OCI-LY7 (cell line): ENCODE measurements around the gene DSTYK. TPM values are rescaled to one million over a fixed set of nuclear protein-coding genes. Genes with fewer than 3 reads are reported as not detected.

ENCODE experiments used
- BruUV-seq: library from RNA; stranded (reverse); fragments of 400-500 nt; replicated peaks from 2 replicates; lab custom pipeline; 2021; lab: Mats Ljungman, UMichigan
- CTCF ChIA-PET: fragments of 300-600 bp; sonication (Branson Sonifier 250); formaldehyde crosslinking; loops from one replicate; lab custom pipeline; 2022; ENCODE audit warnings: antibody characterized with exemption; ENCODE audit not compliant: unreplicated experiment; lab: Charles Lee
- POLR2A ChIA-PET: fragments of 300-600 bp; sonication (Branson Sonifier 250); formaldehyde crosslinking; loops from one replicate; lab custom pipeline; 2022; ENCODE audit warnings: antibody characterized with exemption; lab: Charles Lee
- DNase-seq: peaks from one replicate; pipeline ENCODE4 v3.0.0-alpha.2; 2015; ENCODE audit warnings: low spot score
- H2AFZ ChIP-seq: fragments of 200-600 bp; sonication (generic), shearing (Covaris generic); 2 replicates; pipeline ENCODE4 v1.6.1; 2014; ENCODE audit warnings: mild to moderate bottlenecking, antibody characterized with exemption, low read length, moderate library complexity
- H3K27ac ChIP-seq: fragments of 200-600 bp; sonication (generic); 2 replicates; pipeline ENCODE4 v1.5.1; 2014; ENCODE audit warnings: mixed run types, low read depth, mild to moderate bottlenecking, moderate library complexity, low read length, inconsistent platforms; ENCODE audit not compliant: poor library complexity, severe bottlenecking
- H3K36me3 ChIP-seq: fragments of 200-600 bp; sonication (generic); 2 replicates; pipeline ENCODE4 v1.6.1; 2014; ENCODE audit warnings: mild to moderate bottlenecking, antibody characterized with exemption, low read length, moderate library complexity, mixed read lengths; ENCODE audit not compliant: insufficient read depth
- H3K4me1 ChIP-seq: fragments of 200-600 bp; sonication (generic); 2 replicates; pipeline ENCODE4 v1.5.1; 2014; ENCODE audit warnings: mild to moderate bottlenecking, low read length; ENCODE audit not compliant: insufficient read depth, poor library complexity, severe bottlenecking
- H3K4me2 ChIP-seq: fragments of 200-600 bp; sonication (generic); 2 replicates; pipeline ENCODE4 v1.6.1; 2014; ENCODE audit warnings: mild to moderate bottlenecking, low read length
- H3K4me3 ChIP-seq: fragments of 200-600 bp; sonication (generic); 2 replicates; pipeline ENCODE4 v1.5.1; 2014; ENCODE audit warnings: mild to moderate bottlenecking, low read depth, low read length; ENCODE audit not compliant: poor library complexity, severe bottlenecking
- H3K79me2 ChIP-seq: fragments of 200-600 bp; sonication (generic); 2 replicates; pipeline ENCODE4 v1.6.1; 2016; ENCODE audit warnings: low read depth, mild to moderate bottlenecking, low read length, moderate library complexity, mixed read lengths; ENCODE audit not compliant: insufficient read depth
- H3K9me2 ChIP-seq: fragments of 200-600 bp; sonication (generic); 2 replicates; pipeline ENCODE4 v1.6.1; 2016; ENCODE audit warnings: mild to moderate bottlenecking, low read length, mixed read lengths; ENCODE audit not compliant: insufficient read depth
- H3K9me3 ChIP-seq: fragments of 200-600 bp; sonication (generic); 2 replicates; pipeline ENCODE4 v1.6.1; 2014; ENCODE audit warnings: mild to moderate bottlenecking, mixed run types, low read length, mixed read lengths
- H4K20me1 ChIP-seq: fragments of 200-600 bp; sonication (generic); 2 replicates; pipeline ENCODE4 v1.6.1; 2014; ENCODE audit warnings: mild to moderate bottlenecking, antibody characterized with exemption, low read length, moderate library complexity, mixed read lengths; ENCODE audit not compliant: insufficient read depth
- EZH2phosphoT487 ChIP-seq: fragments of 200-600 bp; sonication (generic); IDR thresholded peaks from 2 replicates; pipeline ENCODE4 v1.6.1; 2018; ENCODE audit warnings: low read depth, borderline replicate concordance, mild to moderate bottlenecking, mixed run types, antibody characterized with exemption, low read length, moderate library complexity, mixed read lengths
- intact Hi-C: fragments of 100-400 bp; cut with micrococcal nuclease; formaldehyde crosslinking; loops from one replicate; pipeline ENCODE4 v1.10.0; 2022; ENCODE audit not compliant: unreplicated experiment
- total RNA-seq, 2 experiments: library from RNA; depleted of rRNA in 1 of 2; stranded (reverse); fragments of >200 nt in 1 of 2; shearing (Covaris generic) in 1 of 2; gene quantifications; 2 replicates each; pipeline ENCODE4 v1.2.3, GENCODE V29; 2014 to 2022
- TF ChIP-seq, protein P1 (sequence below): fragments of 200-600 bp; sonication (generic); conservative IDR thresholded peaks from 2 replicates; pipeline ENCODE4 v1.5.1; 2014; ENCODE audit warnings: mild to moderate bottlenecking, antibody characterized with exemption, low read length, moderate library complexity, mixed read lengths

The DSTYK gene
- total RNA-seq, 2 experiments from 2014 or later: 4.7 to 6.6 TPM

DNA sequence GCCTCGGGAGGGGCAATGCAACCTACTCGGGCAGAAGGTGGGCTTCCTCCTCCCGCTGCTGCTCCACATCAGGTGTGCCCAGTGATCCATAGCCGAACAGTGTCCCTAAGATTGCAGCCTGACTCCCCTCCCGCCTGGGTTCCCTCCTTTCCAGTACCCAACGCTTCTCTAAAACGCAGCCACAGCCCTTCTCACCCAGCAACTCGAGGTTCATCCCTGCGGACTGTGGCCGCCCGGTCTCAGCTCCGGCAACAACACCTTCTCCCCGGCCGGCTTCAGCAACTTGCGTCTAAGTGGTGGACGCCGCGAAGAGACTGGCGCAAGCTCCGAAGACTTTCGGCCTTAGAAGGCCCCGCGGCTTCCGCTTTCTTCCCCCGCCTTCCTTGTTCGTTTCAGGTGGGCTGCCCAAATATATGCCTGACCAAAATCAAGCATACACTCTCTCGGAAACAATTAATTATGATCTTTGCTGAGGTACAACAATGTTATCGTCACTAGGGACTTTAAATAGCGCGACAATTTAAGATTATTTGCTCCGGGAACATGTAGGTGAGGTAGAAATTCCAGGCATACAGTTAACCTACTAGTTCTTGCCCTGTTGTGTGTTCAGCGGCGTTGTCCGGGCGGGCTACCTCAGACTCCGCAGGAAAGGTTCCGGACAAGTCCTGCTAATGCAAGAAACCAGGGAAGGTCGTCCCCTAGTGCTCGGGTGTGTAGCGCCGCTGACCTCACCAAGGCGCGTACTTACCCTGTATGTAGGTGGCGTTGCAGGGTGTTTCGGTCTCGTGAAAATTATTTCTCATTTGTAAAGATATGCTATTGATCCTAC, 89.6 kb downstream of the DSTYK start, which contains the start of gene RBBP5:
Gene RBBP5, minus strand, starts transcription at position 319 of the 829 bp plus-strand sequence. Its CDS starts 105 bp downstream, at position 214.
- Histone ChIP-seq H2AFZ (peak within 1 kb of the TSS; percentile 97), H4K20me1 (no peaks in the 10 kb centered on the region), H3K36me3 (peaks cover 15% of the 10 kb centered on the region), H3K9me3 (no peaks in the 10 kb centered on the region), H3K4me3 (peak within 1 kb of the TSS; percentile 91), H3K4me2 (peak within 1 kb of the TSS; percentile 91), H3K9me2 (no peaks in the 10 kb centered on the region), H3K79me2 (peaks cover 38% of the 10 kb centered on the region), H3K27ac (peak within 1 kb of the TSS; percentile 70), H3K4me1 (peaks cover 31% of the 10 kb centered on the region)
- DNase-seq: peak; percentile 99
- TF ChIP-seq, protein P1, sequence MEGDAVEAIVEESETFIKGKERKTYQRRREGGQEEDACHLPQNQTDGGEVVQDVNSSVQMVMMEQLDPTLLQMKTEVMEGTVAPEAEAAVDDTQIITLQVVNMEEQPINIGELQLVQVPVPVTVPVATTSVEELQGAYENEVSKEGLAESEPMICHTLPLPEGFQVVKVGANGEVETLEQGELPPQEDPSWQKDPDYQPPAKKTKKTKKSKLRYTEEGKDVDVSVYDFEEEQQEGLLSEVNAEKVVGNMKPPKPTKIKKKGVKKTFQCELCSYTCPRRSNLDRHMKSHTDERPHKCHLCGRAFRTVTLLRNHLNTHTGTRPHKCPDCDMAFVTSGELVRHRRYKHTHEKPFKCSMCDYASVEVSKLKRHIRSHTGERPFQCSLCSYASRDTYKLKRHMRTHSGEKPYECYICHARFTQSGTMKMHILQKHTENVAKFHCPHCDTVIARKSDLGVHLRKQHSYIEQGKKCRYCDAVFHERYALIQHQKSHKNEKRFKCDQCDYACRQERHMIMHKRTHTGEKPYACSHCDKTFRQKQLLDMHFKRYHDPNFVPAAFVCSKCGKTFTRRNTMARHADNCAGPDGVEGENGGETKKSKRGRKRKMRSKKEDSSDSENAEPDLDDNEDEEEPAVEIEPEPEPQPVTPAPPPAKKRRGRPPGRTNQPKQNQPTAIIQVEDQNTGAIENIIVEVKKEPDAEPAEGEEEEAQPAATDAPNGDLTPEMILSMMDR: peak; percentile 83
- no peak for TF ChIP-seq EZH2phosphoT487
- intact Hi-C loops: loop anchor here (1.0 to 10.0 kb wide), 7 partner anchors 19 to 1795 kb away; partner anchors contain the start of genes DSTYK, PPP1R15B and TMCC2
- no TSS peak for BruUV-seq
- ChIA-PET POLR2A (interaction anchor here (0.5 to 3.4 kb wide), 7 partner anchors 11 to 1107 kb away, joined by 3 to 22 read pairs (median 3); no protein-coding TSS in a partner anchor), CTCF (interaction anchor here (0.6 to 0.7 kb wide), 2 partner anchors 61 to 134 kb away, joined by 3 to 4 read pairs; no protein-coding TSS in a partner anchor)

DNA sequence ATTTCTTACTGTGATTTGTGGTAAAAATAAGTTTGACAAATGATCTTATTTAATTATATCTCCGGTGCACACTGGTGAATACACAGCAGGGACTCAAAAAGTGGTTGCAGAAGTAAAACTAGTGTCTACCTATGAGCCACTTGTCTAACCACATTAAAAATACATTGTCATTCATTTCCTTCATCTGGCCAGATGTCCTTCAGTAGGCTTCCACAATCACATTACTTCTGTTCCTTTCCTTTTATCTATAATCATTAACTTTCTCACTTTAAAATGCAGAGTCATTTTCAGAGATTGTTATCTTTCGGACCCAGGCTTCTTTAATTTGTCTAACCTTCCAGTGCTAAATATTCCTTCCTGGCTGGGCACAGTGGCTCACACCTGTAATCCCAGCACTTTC, 92.8 kb downstream of the DSTYK start:
- Histone ChIP-seq H3K4me2 (no peak overlapping the region), H3K9me2 (no peaks in the 10 kb centered on the region), H2AFZ (no peak overlapping the region), H3K9me3 (no peaks in the 10 kb centered on the region), H4K20me1 (no peaks in the 10 kb centered on the region), H3K4me3 (no peak overlapping the region), H3K4me1 (peaks cover 20% of the 10 kb centered on the region), H3K36me3 (peaks cover 42% of the 10 kb centered on the region), H3K27ac (no peak overlapping the region), H3K79me2 (peaks cover 50% of the 10 kb centered on the region)
- intact Hi-C loops: no loop called here
- POLR2A ChIA-PET: interaction anchor here (2.4 kb wide), 1 partner anchor 14 kb away, joined by 10 read pairs; no protein-coding TSS in a partner anchor
- CTCF ChIA-PET: no interaction called here
- DNase-seq: no peak
- TF ChIP-seq EZH2phosphoT487: no peak
- TF ChIP-seq, protein P1: no peak
- BruUV-seq: no TSS peak
